Stimulated activated CD4-positive, alpha-beta T cell treated with anti-CD3 and anti-CD28 coated beads, Interleukin-12 subunit alpha, Interleukin-12 subunit beta, amount 100 ng/mL, for 48 hours (primary cell): Measurements from ENCODE around the gene EPHA7.

Experiments used
- DNase-seq, 3 donors: peaks; one replicate each; pipeline ENCODE4 v3.0.0-alpha.2; 2020; ENCODE audit warnings: low read depth in 2 of 3, low spot score in 1 of 3

EPHA7 gene

GRCh38 chr6:93325761-93326160, 93.6 kb downstream of the EPHA7 start:
- DNase-seq: no peak

- no peak for DNase-seq
Observed at GRCh38 chr6:93323630-93324029, 95.7 kb downstream of the EPHA7 start.

GRCh38 chr6:93322651-93323050, 96.7 kb downstream of the EPHA7 start:
- DNase-seq: no peak

- no peak for DNase-seq
Observed at GRCh38 chr6:93319304-93319703, 100.1 kb downstream of the EPHA7 start.

GRCh38 chr6:93318121-93318520, 101.2 kb downstream of the EPHA7 start:
- DNase-seq: no peak

- no peak for DNase-seq
Observed at GRCh38 chr6:93317592-93317991, 101.8 kb downstream of the EPHA7 start.

- DNase-seq: no peak
Observed at GRCh38 chr6:93307505-93308409, 111.6 kb downstream of the EPHA7 start.

GRCh38 chr6:93305088-93305487, 114.3 kb downstream of the EPHA7 start:
- no peak for DNase-seq

- no peak for DNase-seq
Observed at GRCh38 chr6:93304505-93304904, 114.9 kb downstream of the EPHA7 start.

- DNase-seq: no peak
Observed at GRCh38 chr6:93300661-93301060, 118.7 kb downstream of the EPHA7 start.

GRCh38 chr6:93299622-93300021, 119.7 kb downstream of the EPHA7 start:
- no peak for DNase-seq

- no peak for DNase-seq
Observed at GRCh38 chr6:93295631-93296030, 123.7 kb downstream of the EPHA7 start.

- DNase-seq: no peak
Observed at GRCh38 chr6:93294879-93295278, 124.5 kb downstream of the EPHA7 start.

GRCh38 chr6:93293872-93294271, 125.5 kb downstream of the EPHA7 start:
- no peak for DNase-seq

GRCh38 chr6:93293460-93293859, 125.9 kb downstream of the EPHA7 start:
- DNase-seq: no peak

GRCh38 chr6:93282521-93283031, 136.8 kb downstream of the EPHA7 start:
- DNase-seq: no peak

GRCh38 chr6:93278241-93278640, 141.1 kb downstream of the EPHA7 start:
- DNase-seq: no peak

GRCh38 chr6:93272896-93273295, 146.5 kb downstream of the EPHA7 start:
- no peak for DNase-seq

GRCh38 chr6:93272211-93272610, 147.1 kb downstream of the EPHA7 start:
- DNase-seq: no peak

GRCh38 chr6:93266116-93266817, 153.1 kb downstream of the EPHA7 start:
- no peak for DNase-seq

GRCh38 chr6:93260881-93261280, 158.5 kb downstream of the EPHA7 start:
- DNase-seq: no peak

GRCh38 chr6:93259332-93259731, 160.0 kb downstream of the EPHA7 start:
- DNase-seq: no peak
